CD4-positive, CD25-positive, alpha-beta regulatory T cell (primary cell): ENCODE data around the gene SMIM11. TPM values are rescaled to one million over a fixed set of nuclear protein-coding genes. Genes with fewer than 3 reads are reported as not detected.
"Not testable (repeated sequence)": the region's sequence is repeated elsewhere in the genome, so short reads cannot be mapped to it uniquely, and the experiment has no call there.

Source experiments
- ATAC-seq, 2 donors: fragments of 150-1000 bp; cut with Tn5 transposase; one replicate each; pipeline ENCODE4 v1.10.0; 2021; ENCODE audit warnings: low read depth in 2 of 2, moderate number of reproducible peaks in 2 of 2, moderate library complexity in 1 of 2
- DNase-seq, 3 donors: peaks; one replicate each; pipeline versions ENCODE4 v3.0.0 to v3.0.0-alpha.2; 2012 to 2022; ENCODE audit warnings: mixed read lengths in 1 of 3
- H3K27ac ChIP-seq: one replicate; pipeline ENCODE4 v1.7.0; 2013; ENCODE audit warnings: mild to moderate bottlenecking, low read length; ENCODE audit not compliant: insufficient read depth, poor library complexity, severe bottlenecking
- H3K27me3 ChIP-seq: one replicate; pipeline ENCODE4 v1.7.0; 2013; ENCODE audit warnings: low read length; ENCODE audit not compliant: control insufficient read depth, insufficient read depth
- H3K36me3 ChIP-seq: one replicate; pipeline ENCODE4 v1.7.0; 2013; ENCODE audit warnings: mild to moderate bottlenecking, low read length, moderate library complexity; ENCODE audit not compliant: control insufficient read depth, insufficient read depth
- H3K4me1 ChIP-seq: 2 replicates; pipeline ENCODE4 v1.7.0; 2013; ENCODE audit warnings: mild to moderate bottlenecking, low read length; ENCODE audit not compliant: insufficient read depth, control insufficient read depth, poor library complexity, severe bottlenecking
- H3K4me3 ChIP-seq: one replicate; pipeline ENCODE4 v1.7.0; 2013; ENCODE audit warnings: low read depth, mild to moderate bottlenecking, low read length, moderate library complexity
- H3K9me3 ChIP-seq, 2 experiments: 1 replicate in 1 of 2; 2 replicates in 1 of 2; pipeline ENCODE4 v1.7.0; 2013; ENCODE audit warnings: low read length in 2 of 2, mild to moderate bottlenecking in 1 of 2, moderate library complexity in 1 of 2; ENCODE audit not compliant: control insufficient read depth in 2 of 2
- H3K27ac Mint-ChIP-seq, 3 donors: one replicate each; pipeline ENCODE4 v1.8.0; 2020 to 2022; ENCODE audit warnings: mild to moderate bottlenecking in 3 of 3, mixed read lengths in 3 of 3, moderate library complexity in 2 of 3
- H3K27me3 Mint-ChIP-seq: one replicate; pipeline ENCODE4 v1.8.0; 2022; ENCODE audit warnings: mild to moderate bottlenecking, mixed read lengths
- H3K36me3 Mint-ChIP-seq: one replicate; pipeline ENCODE4 v1.8.0; 2020; ENCODE audit warnings: mixed read lengths
- H3K4me1 Mint-ChIP-seq, 4 donors: one replicate each; pipeline ENCODE4 v1.8.0; 2020 to 2022; ENCODE audit warnings: mixed read lengths in 4 of 4, mild to moderate bottlenecking in 1 of 4
- H3K4me3 Mint-ChIP-seq, 4 donors: one replicate each; pipeline ENCODE4 v1.8.0; 2020 to 2022; ENCODE audit warnings: mild to moderate bottlenecking in 4 of 4, mixed read lengths in 4 of 4, moderate library complexity in 3 of 4
- H3K9me3 Mint-ChIP-seq, 7 donors: one replicate each; pipeline ENCODE4 v1.8.0; 2020 to 2022; ENCODE audit warnings: mixed read lengths in 7 of 7, mild to moderate bottlenecking in 3 of 7, moderate library complexity in 2 of 7
- polyA plus RNA-seq, 4 donors: library from polyadenylated mRNA; unstranded; fragments of 300-500 nt; fragmentation: Illumina TruSeq; gene quantifications; one replicate each; pipeline ENCODE4 v1.2.3, GENCODE V29; 2021
- total RNA-seq: library from RNA; stranded (reverse); gene quantifications from one replicate; pipeline ENCODE4 v1.2.3, GENCODE V29; 2022

The SMIM11 gene
- total and polyA plus RNA-seq, 5 donors from 2014 or later: 5.6 to 34.3 (median 9.7) TPM

DNA sequence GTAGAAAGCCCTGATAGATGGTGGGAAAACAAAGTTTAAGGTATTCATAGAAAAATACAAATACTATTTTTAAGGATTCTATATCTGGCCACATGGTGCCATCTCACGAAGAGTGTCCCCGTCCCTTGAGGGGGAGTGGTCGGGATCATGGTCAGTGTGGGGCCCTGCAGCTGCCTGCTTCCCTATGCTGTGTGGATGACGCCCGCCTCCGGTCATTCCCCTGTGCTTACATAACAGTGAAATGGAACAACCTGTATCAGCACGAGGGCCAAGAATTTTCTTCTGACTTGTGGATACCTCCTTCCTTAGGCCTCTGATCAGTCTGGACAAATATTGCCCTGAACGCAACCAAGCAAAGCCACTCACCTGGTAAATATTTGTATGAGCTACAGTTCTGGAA lies 52.0 kb downstream of the SMIM11 start:
- H3K9me3 ChIP-seq, H3K4me3 Mint-ChIP-seq, H3K4me1 Mint-ChIP-seq, H3K36me3 Mint-ChIP-seq, H3K27me3 ChIP-seq, H3K27ac ChIP-seq, H3K9me3 Mint-ChIP-seq, H3K36me3 ChIP-seq, DNase-seq, ATAC-seq, H3K27me3 Mint-ChIP-seq, H3K4me3 ChIP-seq, H3K4me1 ChIP-seq, H3K27ac Mint-ChIP-seq: not testable (repeated sequence)

- H3K9me3 ChIP-seq, H3K4me1 ChIP-seq, H3K9me3 Mint-ChIP-seq, H3K4me3 Mint-ChIP-seq, H3K4me3 ChIP-seq, ATAC-seq, H3K4me1 Mint-ChIP-seq, H3K27me3 Mint-ChIP-seq, H3K36me3 Mint-ChIP-seq, H3K27ac ChIP-seq, H3K27me3 ChIP-seq, H3K36me3 ChIP-seq, H3K27ac Mint-ChIP-seq, DNase-seq: not testable (repeated sequence)
These were observed 53.1 kb downstream of the SMIM11 start for GRCh38 chr21:34428441-34428840.

DNA sequence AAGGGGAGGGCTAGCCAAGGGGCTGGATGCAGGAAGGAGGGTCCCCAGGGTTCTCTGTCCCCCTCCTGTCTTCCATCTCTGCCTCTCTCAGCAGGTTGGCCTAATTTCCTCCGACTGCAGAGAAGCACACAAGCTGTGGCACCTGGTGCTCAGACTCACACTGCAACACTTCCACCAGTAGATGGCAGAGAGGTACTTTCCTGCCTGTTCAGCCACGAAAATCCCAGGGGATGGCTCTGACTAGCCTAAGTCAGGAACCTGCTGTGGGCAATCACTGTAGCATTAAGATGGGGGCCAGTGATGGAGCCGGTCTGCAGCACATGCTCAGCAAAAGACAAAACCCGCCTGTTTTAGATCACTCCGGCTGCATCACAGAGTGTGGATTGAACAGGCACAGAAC lies 54.4 kb downstream of the SMIM11 start:
- H3K4me3 ChIP-seq, H3K27me3 ChIP-seq, ATAC-seq, H3K9me3 Mint-ChIP-seq, H3K27me3 Mint-ChIP-seq, H3K4me1 Mint-ChIP-seq, H3K36me3 Mint-ChIP-seq, H3K4me3 Mint-ChIP-seq, H3K27ac ChIP-seq, H3K4me1 ChIP-seq, H3K9me3 ChIP-seq, H3K36me3 ChIP-seq, H3K27ac Mint-ChIP-seq, DNase-seq: not testable (repeated sequence)

Other genes starting within 250 kb of the SMIM11 start
- not detected for gene KCNE2, start 11.5 kb upstream of the SMIM11 start, total RNA-seq
- under 1 TPM in 2 of 4 donors, not detected in 2; 0.31 to 0.44 TPM for gene KCNE2, start 11.5 kb upstream of the SMIM11 start, polyA plus RNA-seq
- gene SMIM34, start 48.4 kb downstream of the SMIM11 start, total RNA-seq: not detected
- not detected for gene SMIM34, start 48.4 kb downstream of the SMIM11 start, polyA plus RNA-seq
- gene KCNE1, start 136.7 kb downstream of the SMIM11 start, total RNA-seq: 0.49 TPM
- not detected for gene KCNE1, start 136.7 kb downstream of the SMIM11 start, polyA plus RNA-seq
- gene RCAN1, start 239.6 kb downstream of the SMIM11 start, total RNA-seq: 3.9 TPM
- 10 to 100 TPM in 3 of 4 donors, 1 to 10 TPM in 1; 10.0 to 16.1 (median 11.9) TPM for gene RCAN1, start 239.6 kb downstream of the SMIM11 start, polyA plus RNA-seq